ENCODE results near the gene COL24A1. TPM values are rescaled to one million over a fixed set of nuclear protein-coding genes. Genes with fewer than 3 reads are reported as not detected.

The COL24A1 gene
- total RNA-seq, 1 experiment from 2014 or later = 0.15 TPM

- ChIA-PET POLR2A (ENCODE audit: low non-redundant PET) (no interaction called here), CTCF (no interaction called here)
- no peak for TF ChIP-seq EZH2 (IDR thresholded peaks at IDR 0.05; ENCODE audit: borderline replicate concordance, low read depth, low read length, poor library complexity, severe bottlenecking)
- no peak for TF ChIP-seq CTCF (conservative IDR thresholded peaks at IDR 0.05; ENCODE audit: low read depth, low read length)
- H3K27me3 ChIP-seq (replicated peaks; ENCODE audit: insufficient read depth, low read depth, low read length, poor library complexity) = no peaks in the 10 kb centered on the region
- DNase-seq (ENCODE audit: low spot score) = no peak
- H3K4me1 ChIP-seq (ENCODE audit: insufficient read depth, low read length, poor library complexity, severe bottlenecking) = peaks cover 2% of the 10 kb centered on the region
- no peaks in the 10 kb centered on the region for H3K9me3 ChIP-seq (ENCODE audit: low read depth, low read length, poor library complexity, severe bottlenecking)
- H3K36me3 ChIP-seq (ENCODE audit: insufficient read depth, low read length, poor library complexity, severe bottlenecking) = no peaks in the 10 kb centered on the region
- no peak overlapping the region for H3K4me3 ChIP-seq (ENCODE audit: low read depth, low read length, poor library complexity, severe bottlenecking)
- intact Hi-C loops (cut with micrococcal nuclease; ENCODE audit: unreplicated experiment) = no loop called here
- BruUV-seq (replicated peaks) = no TSS peak
- no peak overlapping the region for H3K27ac ChIP-seq (ENCODE audit: low read depth, low read length, poor library complexity, severe bottlenecking)
These were observed 88.9 kb downstream of the COL24A1 start for GRCh38 chr1:86067626-86068025.

GRCh38 chr1:86064899-86065298, 91.7 kb downstream of the COL24A1 start:
- ChIA-PET POLR2A (ENCODE audit: low non-redundant PET) (no interaction called here), CTCF (no interaction called here)
- no peak overlapping the region for H3K27ac ChIP-seq (ENCODE audit: low read depth, low read length, poor library complexity, severe bottlenecking)
- no peak for DNase-seq (ENCODE audit: low spot score)
- TF ChIP-seq CTCF (conservative IDR thresholded peaks at IDR 0.05; ENCODE audit: low read depth, low read length) (no peak), EZH2 (IDR thresholded peaks at IDR 0.05; ENCODE audit: borderline replicate concordance, low read depth, low read length, poor library complexity, severe bottlenecking) (no peak)
- H3K36me3 ChIP-seq (ENCODE audit: insufficient read depth, low read length, poor library complexity, severe bottlenecking) = no peaks in the 10 kb centered on the region
- no peaks in the 10 kb centered on the region for H3K27me3 ChIP-seq (replicated peaks; ENCODE audit: insufficient read depth, low read depth, low read length, poor library complexity)
- BruUV-seq (replicated peaks) = no TSS peak
- no peak overlapping the region for H3K4me3 ChIP-seq (ENCODE audit: low read depth, low read length, poor library complexity, severe bottlenecking)
- intact Hi-C loops (cut with micrococcal nuclease; ENCODE audit: unreplicated experiment) = no loop called here
- H3K4me1 ChIP-seq (ENCODE audit: insufficient read depth, low read length, poor library complexity, severe bottlenecking) = peaks cover 8% of the 10 kb centered on the region
- H3K9me3 ChIP-seq (ENCODE audit: low read depth, low read length, poor library complexity, severe bottlenecking) = no peaks in the 10 kb centered on the region

- intact Hi-C loops (cut with micrococcal nuclease; ENCODE audit: unreplicated experiment) = no loop called here
- Histone ChIP-seq H3K9me3 (ENCODE audit: low read depth, low read length, poor library complexity, severe bottlenecking) (no peaks in the 10 kb centered on the region), H3K27ac (ENCODE audit: low read depth, low read length, poor library complexity, severe bottlenecking) (no peak overlapping the region), H3K4me3 (ENCODE audit: low read depth, low read length, poor library complexity, severe bottlenecking) (no peak overlapping the region), H3K36me3 (ENCODE audit: insufficient read depth, low read length, poor library complexity, severe bottlenecking) (no peaks in the 10 kb centered on the region), H3K4me1 (ENCODE audit: insufficient read depth, low read length, poor library complexity, severe bottlenecking) (peaks cover 8% of the 10 kb centered on the region), H3K27me3 (replicated peaks; ENCODE audit: insufficient read depth, low read depth, low read length, poor library complexity) (no peaks in the 10 kb centered on the region)
- ChIA-PET POLR2A (ENCODE audit: low non-redundant PET) (no interaction called here), CTCF (no interaction called here)
- no TSS peak for BruUV-seq (replicated peaks)
- TF ChIP-seq CTCF (conservative IDR thresholded peaks at IDR 0.05; ENCODE audit: low read depth, low read length) (no peak), EZH2 (IDR thresholded peaks at IDR 0.05; ENCODE audit: borderline replicate concordance, low read depth, low read length, poor library complexity, severe bottlenecking) (no peak)
- no peak for DNase-seq (ENCODE audit: low spot score)
These were observed 92.9 kb downstream of the COL24A1 start for GRCh38 chr1:86063721-86064120.

Data from A673 (cell line).